ENCODE data around the gene PLK3. TPM values are rescaled to one million over a fixed set of nuclear protein-coding genes. Genes with fewer than 3 reads are reported as not detected.
A peak's percentile ranks its signal among the peaks of the same experiment; 100 is the strongest.

Gene PLK3
- total RNA-seq, 1 donor from 2014 or later, result 38.8 TPM

- no peak overlapping the region for H3K4me3 ChIP-seq
- no peaks in the 10 kb centered on the region for H3K27me3 ChIP-seq
- H3K36me3 ChIP-seq, result no peaks in the 10 kb centered on the region
- peaks cover 17% of the 10 kb centered on the region for H3K4me1 ChIP-seq
- peak overlapping the region; percentile 30 for H3K27ac ChIP-seq
- TF ChIP-seq, protein P1, sequence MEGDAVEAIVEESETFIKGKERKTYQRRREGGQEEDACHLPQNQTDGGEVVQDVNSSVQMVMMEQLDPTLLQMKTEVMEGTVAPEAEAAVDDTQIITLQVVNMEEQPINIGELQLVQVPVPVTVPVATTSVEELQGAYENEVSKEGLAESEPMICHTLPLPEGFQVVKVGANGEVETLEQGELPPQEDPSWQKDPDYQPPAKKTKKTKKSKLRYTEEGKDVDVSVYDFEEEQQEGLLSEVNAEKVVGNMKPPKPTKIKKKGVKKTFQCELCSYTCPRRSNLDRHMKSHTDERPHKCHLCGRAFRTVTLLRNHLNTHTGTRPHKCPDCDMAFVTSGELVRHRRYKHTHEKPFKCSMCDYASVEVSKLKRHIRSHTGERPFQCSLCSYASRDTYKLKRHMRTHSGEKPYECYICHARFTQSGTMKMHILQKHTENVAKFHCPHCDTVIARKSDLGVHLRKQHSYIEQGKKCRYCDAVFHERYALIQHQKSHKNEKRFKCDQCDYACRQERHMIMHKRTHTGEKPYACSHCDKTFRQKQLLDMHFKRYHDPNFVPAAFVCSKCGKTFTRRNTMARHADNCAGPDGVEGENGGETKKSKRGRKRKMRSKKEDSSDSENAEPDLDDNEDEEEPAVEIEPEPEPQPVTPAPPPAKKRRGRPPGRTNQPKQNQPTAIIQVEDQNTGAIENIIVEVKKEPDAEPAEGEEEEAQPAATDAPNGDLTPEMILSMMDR (IDR thresholded peaks at IDR 0.05), result no peak
- ATAC-seq (peak; percentile 90), DNase-seq (peak; percentile 84)
- no peaks in the 10 kb centered on the region for H3K9me3 ChIP-seq
- intact Hi-C loops (cut with DNase I), result no loop called here
Observed at GRCh38 chr1:44826375-44827196, 26.4 kb downstream of the PLK3 start.

DNA sequence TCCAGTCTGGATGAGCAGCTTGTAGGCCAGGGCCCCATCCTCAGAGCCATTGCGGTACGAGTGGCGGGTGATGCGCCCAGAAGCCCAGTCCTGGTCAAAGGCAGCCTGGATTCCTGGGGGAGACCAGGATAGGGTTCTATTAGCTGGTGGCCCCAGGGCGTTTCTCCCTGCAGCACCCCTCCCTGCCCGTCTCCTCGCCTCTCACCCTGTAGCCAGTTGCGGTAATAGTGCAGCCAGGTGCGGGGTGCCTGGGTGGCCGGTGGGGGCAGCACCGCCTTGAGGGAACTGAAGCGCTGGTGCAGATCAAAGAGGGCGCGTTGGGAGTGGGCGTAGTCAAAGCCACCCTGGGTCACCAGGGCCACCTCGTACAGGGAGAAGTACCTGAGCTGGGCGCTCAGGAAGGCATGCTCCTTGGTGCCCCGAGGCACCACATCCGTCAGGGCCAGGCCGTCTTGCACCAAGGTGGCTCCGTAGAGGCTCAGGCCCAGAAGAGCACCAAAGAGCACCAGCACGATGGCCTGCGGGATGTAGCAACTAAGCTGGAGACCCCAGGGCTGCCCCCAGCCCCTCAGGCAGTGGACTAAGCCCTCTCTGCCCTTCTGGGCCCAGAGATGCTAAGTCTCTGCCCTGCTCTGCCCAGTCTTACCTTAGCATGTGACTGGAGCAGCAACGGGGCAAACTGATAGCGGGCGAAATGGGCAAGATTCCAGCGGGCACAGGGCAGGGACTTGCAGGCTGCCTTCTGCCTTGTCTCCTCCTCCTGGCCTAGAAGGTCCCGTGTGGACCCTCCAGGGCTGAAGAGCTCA lies 27.2 kb downstream of the PLK3 start:
- no peaks in the 10 kb centered on the region for H3K36me3 ChIP-seq
- H3K4me3 ChIP-seq, result no peak overlapping the region
- DNase-seq (no peak), ATAC-seq (no peak)
- H3K9me3 ChIP-seq, result no peaks in the 10 kb centered on the region
- TF ChIP-seq, protein P1 (IDR thresholded peaks at IDR 0.05), result no peak
- peaks cover 22% of the 10 kb centered on the region for H3K4me1 ChIP-seq
- H3K27me3 ChIP-seq, result no peaks in the 10 kb centered on the region
- no peak overlapping the region for H3K27ac ChIP-seq
- intact Hi-C loops (cut with DNase I), result no loop called here

GRCh38 chr1:44828003-44828651 lies 27.9 kb downstream of the PLK3 start:
- TF ChIP-seq, protein P1 (IDR thresholded peaks at IDR 0.05), result no peak
- DNase-seq (peak; percentile 63), ATAC-seq (no peak)
- H3K36me3 ChIP-seq, result no peaks in the 10 kb centered on the region
- intact Hi-C loops (cut with DNase I), result no loop called here
- no peaks in the 10 kb centered on the region for H3K9me3 ChIP-seq
- H3K27me3 ChIP-seq, result no peaks in the 10 kb centered on the region
- no peak overlapping the region for H3K27ac ChIP-seq
- H3K4me1 ChIP-seq, result peaks cover 22% of the 10 kb centered on the region
- no peak overlapping the region for H3K4me3 ChIP-seq

DNA sequence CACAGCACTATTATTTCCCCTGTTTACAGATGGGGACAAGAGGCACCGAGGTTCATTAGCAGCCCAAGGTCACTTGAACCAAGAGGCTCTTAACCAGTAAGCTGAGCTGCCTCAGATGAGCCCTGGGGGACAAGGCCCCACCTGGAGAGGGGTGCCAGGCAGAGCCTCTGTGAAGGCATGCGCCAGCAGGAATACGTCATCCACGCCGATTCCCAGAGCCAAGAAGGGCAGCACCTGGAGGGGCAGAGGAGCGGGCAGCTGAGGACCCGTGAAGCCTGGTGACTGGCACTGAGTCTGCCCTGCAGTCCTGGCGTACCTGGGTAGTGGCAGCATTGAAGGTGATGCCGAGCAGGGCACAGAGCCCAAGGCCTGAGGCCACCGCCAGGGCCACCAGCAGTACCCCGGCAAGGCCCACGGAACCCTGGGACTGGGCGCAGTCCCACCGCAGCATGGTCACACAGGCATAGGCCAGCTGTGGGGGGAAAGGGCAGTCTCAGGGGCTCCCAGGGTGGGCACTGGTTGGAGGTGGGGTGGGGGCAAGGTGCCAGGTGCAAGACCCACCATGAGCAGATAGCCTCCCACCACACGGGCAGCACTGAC lies 28.8 kb downstream of the PLK3 start:
- no peaks in the 10 kb centered on the region for H3K9me3 ChIP-seq
- H3K4me3 ChIP-seq, result no peak overlapping the region
- TF ChIP-seq, protein P1 (IDR thresholded peaks at IDR 0.05), result no peak
- no peaks in the 10 kb centered on the region for H3K36me3 ChIP-seq
- no peaks in the 10 kb centered on the region for H3K27me3 ChIP-seq
- ATAC-seq, result no peak
- no peak overlapping the region for H3K27ac ChIP-seq
- intact Hi-C loops (cut with DNase I), result no loop called here
- H3K4me1 ChIP-seq, result peaks cover 22% of the 10 kb centered on the region
- DNase-seq, result no peak

Data from upper lobe of right lung (tissue), 1 donor.